Measurements from ENCODE around the gene DYNC1I1.

The DYNC1I1 gene

GRCh38 chr7:95749044-95749443 lies 23.3 kb upstream of the DYNC1I1 start:
- POLR2A ChIA-PET: no interaction called here
- CTCF ChIA-PET: interaction anchor here (1.5 kb wide), 1 partner anchor 92 kb away, joined by 3 read pairs; no protein-coding TSS in a partner anchor
- TF ChIP-seq CTCF (IDR thresholded peaks at IDR 0.05; ENCODE audit: control extremely low read depth, extremely low read depth, low read depth, missing control alignments): no peak
- no peak for DNase-seq (ENCODE audit: extremely low spot score)

GRCh38 chr7:95749515-95749914 lies 22.8 kb upstream of the DYNC1I1 start:
- no peak for DNase-seq (ENCODE audit: extremely low spot score)
- POLR2A ChIA-PET: no interaction called here
- TF ChIP-seq CTCF (IDR thresholded peaks at IDR 0.05; ENCODE audit: control extremely low read depth, extremely low read depth, low read depth, missing control alignments): no peak
- CTCF ChIA-PET: interaction anchor here (1.5 kb wide), 1 partner anchor 92 kb away, joined by 3 read pairs; no protein-coding TSS in a partner anchor

- no peak for TF ChIP-seq CTCF (IDR thresholded peaks at IDR 0.05; ENCODE audit: control extremely low read depth, extremely low read depth, low read depth, missing control alignments)
- ChIA-PET POLR2A (no interaction called here), CTCF (no interaction called here)
- no peak for DNase-seq (ENCODE audit: extremely low spot score)
Observed at GRCh38 chr7:95753440-95753839, 18.9 kb upstream of the DYNC1I1 start.

- ChIA-PET CTCF (no interaction called here), POLR2A (no interaction called here)
- no peak for TF ChIP-seq CTCF (IDR thresholded peaks at IDR 0.05; ENCODE audit: control extremely low read depth, extremely low read depth, low read depth, missing control alignments)
- no peak for DNase-seq (ENCODE audit: extremely low spot score)
Observed at GRCh38 chr7:95755277-95755934, 16.9 kb upstream of the DYNC1I1 start.

- CTCF ChIA-PET: no interaction called here
- no peak for DNase-seq (ENCODE audit: extremely low spot score)
- TF ChIP-seq CTCF (IDR thresholded peaks at IDR 0.05; ENCODE audit: control extremely low read depth, extremely low read depth, low read depth, missing control alignments): no peak
Observed at GRCh38 chr7:95758187-95758586, 14.2 kb upstream of the DYNC1I1 start.

GRCh38 chr7:95766086-95766485 lies 6.3 kb upstream of the DYNC1I1 start:
- CTCF ChIA-PET: interaction anchor here (1.0 kb wide), 1 partner anchor 43 kb away, joined by 3 read pairs; no protein-coding TSS in a partner anchor
- POLR2A ChIA-PET: no interaction called here
- no peak for TF ChIP-seq CTCF (IDR thresholded peaks at IDR 0.05; ENCODE audit: control extremely low read depth, extremely low read depth, low read depth, missing control alignments)
- no peak for DNase-seq (ENCODE audit: extremely low spot score)

More at GRCh38 chr7:95758187-95758586, 14.2 kb upstream of the DYNC1I1 start:
- POLR2A ChIA-PET: no interaction called here

Data from GM10248 (cell line).